Stimulated activated CD8-positive, alpha-beta memory T cell treated with anti-CD3 and anti-CD28 coated beads, Interleukin-12 subunit alpha, Interleukin-12 subunit beta, amount 100 ng/mL, for 1 hour (primary cell): ENCODE results near the gene FBXO30.

ENCODE experiments used
- DNase-seq: peaks from one replicate; pipeline ENCODE4 v3.0.0-alpha.2; 2020; ENCODE audit warnings: low read depth

The FBXO30 gene

GRCh38 chr6:145755682-145756081 is 58.9 kb downstream of the FBXO30 start:
- no peak for DNase-seq

GRCh38 chr6:145752638-145753037 is 62.0 kb downstream of the FBXO30 start:
- DNase-seq: no peak

- no peak for DNase-seq
Observed at GRCh38 chr6:145749632-145750031, 65.0 kb downstream of the FBXO30 start.

- DNase-seq: no peak
Observed at GRCh38 chr6:145745861-145746260, 68.7 kb downstream of the FBXO30 start.

- DNase-seq: no peak
Observed at GRCh38 chr6:145744619-145745018, 70.0 kb downstream of the FBXO30 start.
